Renal cortex interstitium (tissue), 11 donors: Measurements from ENCODE around the gene GPATCH8. TPM values are rescaled to one million over a fixed set of nuclear protein-coding genes. Genes with fewer than 3 reads are reported as not detected.
"Not testable (repeated sequence)": the region's sequence is repeated elsewhere in the genome, so short reads cannot be mapped to it uniquely, and the experiment has no call there.

ENCODE experiments used
- DNase-seq, 11 donors: peaks; one replicate each; pipeline ENCODE4 v3.0.0-alpha.2; 2013; ENCODE audit warnings: low read depth in 9 of 11, low spot score in 4 of 11; ENCODE audit errors: extremely low read depth in 1 of 11
- polyA plus RNA-seq, 3 donors: library from polyadenylated mRNA; unstranded; fragments of 120-200 nt; gene quantifications; one replicate each; pipeline ENCODE4 v1.2.1, GENCODE V29; 2013; ENCODE audit not compliant: insufficient read length in 3 of 3

Gene GPATCH8
- polyA plus RNA-seq, 3 donors, result 41.5 to 54.5 (median 44.5) TPM

- no peak for DNase-seq
Measured at GRCh38 chr17:44416558-44417289, 86.5 kb downstream of the GPATCH8 start.

- no peak for DNase-seq
Measured at GRCh38 chr17:44414394-44415155, 88.6 kb downstream of the GPATCH8 start.

- no peak for DNase-seq
Measured at GRCh38 chr17:44409309-44410028, 93.7 kb downstream of the GPATCH8 start.

GRCh38 chr17:44408786-44409185 is 94.4 kb downstream of the GPATCH8 start:
- no peak for DNase-seq

GRCh38 chr17:44402564-44403172 is 100.5 kb downstream of the GPATCH8 start:
- no peak for DNase-seq

GRCh38 chr17:44400226-44400847 is 102.9 kb downstream of the GPATCH8 start:
- no peak for DNase-seq

- no peak for DNase-seq
Measured at GRCh38 chr17:44398692-44399691, 104.2 kb downstream of the GPATCH8 start.

- no peak for DNase-seq
Measured at GRCh38 chr17:44397479-44398440, 105.4 kb downstream of the GPATCH8 start.

- no peak for DNase-seq
Measured at GRCh38 chr17:44396946-44397345, 106.3 kb downstream of the GPATCH8 start.

- no peak for DNase-seq
Measured at GRCh38 chr17:44394833-44395232, 108.4 kb downstream of the GPATCH8 start.

- not testable (repeated sequence) for DNase-seq
Measured at GRCh38 chr17:44394112-44394511, 109.1 kb downstream of the GPATCH8 start.

- DNase-seq, result no peak
Measured at GRCh38 chr17:44390250-44390870, 112.8 kb downstream of the GPATCH8 start.

GRCh38 chr17:44389723-44390202 is 113.4 kb downstream of the GPATCH8 start:
- no peak for DNase-seq

GRCh38 chr17:44389281-44389680 is 113.9 kb downstream of the GPATCH8 start, which contains the start of gene ITGA2B:
Gene ITGA2B, minus strand, starts transcription at chr17:44389649. Its CDS starts 176 bp downstream, at chr17:44389473.
- no peak for DNase-seq

GRCh38 chr17:44387804-44388203 is 115.4 kb downstream of the GPATCH8 start:
- no peak for DNase-seq

GRCh38 chr17:44386182-44386525 is 117.1 kb downstream of the GPATCH8 start:
- no peak for DNase-seq
